Measurements from ENCODE around the gene APBA3.

The APBA3 gene

GRCh38 chr19:3737487-3738205 lies 23.8 kb downstream of the APBA3 start:
- no peak for TF ChIP-seq CTCF (IDR thresholded peaks at IDR 0.05; ENCODE audit: low read depth, low read length)
- DNase-seq (ENCODE audit: low read depth in 2 of 2) = no peak
- H3K4me3 ChIP-seq (replicated peaks in 1 of 2; ENCODE audit: low read depth in 2 of 2, low read length in 2 of 2) = no peak overlapping the region

GRCh38 chr19:3736106-3736724 lies 25.3 kb downstream of the APBA3 start:
- no peak for DNase-seq (ENCODE audit: low read depth in 2 of 2)
- no peak for TF ChIP-seq CTCF (IDR thresholded peaks at IDR 0.05; ENCODE audit: low read depth, low read length)
- no peak overlapping the region for H3K4me3 ChIP-seq (replicated peaks in 1 of 2; ENCODE audit: low read depth in 2 of 2, low read length in 2 of 2)

- H3K4me3 ChIP-seq (replicated peaks in 1 of 2; ENCODE audit: low read depth in 2 of 2, low read length in 2 of 2) = no peak overlapping the region
- DNase-seq (ENCODE audit: low read depth in 2 of 2) = no peak
- TF ChIP-seq CTCF (IDR thresholded peaks at IDR 0.05; ENCODE audit: low read depth, low read length) = no peak
Observed at GRCh38 chr19:3734310-3734600, 27.2 kb downstream of the APBA3 start.

- no peak for TF ChIP-seq CTCF (IDR thresholded peaks at IDR 0.05; ENCODE audit: low read depth, low read length)
- no peak for DNase-seq (ENCODE audit: low read depth in 2 of 2)
- no peak overlapping the region for H3K4me3 ChIP-seq (replicated peaks in 1 of 2; ENCODE audit: low read depth in 2 of 2, low read length in 2 of 2)
Observed at GRCh38 chr19:3733549-3734309, 27.8 kb downstream of the APBA3 start.

GRCh38 chr19:3732108-3732507 lies 29.4 kb downstream of the APBA3 start:
- no peak overlapping the region for H3K4me3 ChIP-seq (replicated peaks in 1 of 2; ENCODE audit: low read depth in 2 of 2, low read length in 2 of 2)
- DNase-seq (ENCODE audit: low read depth in 2 of 2) = no peak
- no peak for TF ChIP-seq CTCF (IDR thresholded peaks at IDR 0.05; ENCODE audit: low read depth, low read length)

- no peak for TF ChIP-seq CTCF (IDR thresholded peaks at IDR 0.05; ENCODE audit: low read depth, low read length)
- H3K4me3 ChIP-seq (replicated peaks in 1 of 2; ENCODE audit: low read depth in 2 of 2, low read length in 2 of 2) = no peak overlapping the region
- DNase-seq (ENCODE audit: low read depth in 2 of 2) = no peak
Observed at GRCh38 chr19:3730457-3730958, 31.0 kb downstream of the APBA3 start.
